Measurements from ENCODE around the gene BRD9.

GRCh38 chr5:926417-927171 is 34.0 kb upstream of the BRD9 start:
- TF ChIP-seq, protein P1, sequence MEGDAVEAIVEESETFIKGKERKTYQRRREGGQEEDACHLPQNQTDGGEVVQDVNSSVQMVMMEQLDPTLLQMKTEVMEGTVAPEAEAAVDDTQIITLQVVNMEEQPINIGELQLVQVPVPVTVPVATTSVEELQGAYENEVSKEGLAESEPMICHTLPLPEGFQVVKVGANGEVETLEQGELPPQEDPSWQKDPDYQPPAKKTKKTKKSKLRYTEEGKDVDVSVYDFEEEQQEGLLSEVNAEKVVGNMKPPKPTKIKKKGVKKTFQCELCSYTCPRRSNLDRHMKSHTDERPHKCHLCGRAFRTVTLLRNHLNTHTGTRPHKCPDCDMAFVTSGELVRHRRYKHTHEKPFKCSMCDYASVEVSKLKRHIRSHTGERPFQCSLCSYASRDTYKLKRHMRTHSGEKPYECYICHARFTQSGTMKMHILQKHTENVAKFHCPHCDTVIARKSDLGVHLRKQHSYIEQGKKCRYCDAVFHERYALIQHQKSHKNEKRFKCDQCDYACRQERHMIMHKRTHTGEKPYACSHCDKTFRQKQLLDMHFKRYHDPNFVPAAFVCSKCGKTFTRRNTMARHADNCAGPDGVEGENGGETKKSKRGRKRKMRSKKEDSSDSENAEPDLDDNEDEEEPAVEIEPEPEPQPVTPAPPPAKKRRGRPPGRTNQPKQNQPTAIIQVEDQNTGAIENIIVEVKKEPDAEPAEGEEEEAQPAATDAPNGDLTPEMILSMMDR (IDR thresholded peaks at IDR 0.05; ENCODE audit: low read depth, low read length) = peak; percentile 35
- TF ChIP-seq, protein P2, sequence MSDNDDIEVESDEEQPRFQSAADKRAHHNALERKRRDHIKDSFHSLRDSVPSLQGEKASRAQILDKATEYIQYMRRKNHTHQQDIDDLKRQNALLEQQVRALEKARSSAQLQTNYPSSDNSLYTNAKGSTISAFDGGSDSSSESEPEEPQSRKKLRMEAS (IDR thresholded peaks at IDR 0.05; ENCODE audit: low read depth, low read length) = no peak

Data from NB4 (cell line).